Measurements from ENCODE around the gene SOX5.

SOX5 gene

DNA sequence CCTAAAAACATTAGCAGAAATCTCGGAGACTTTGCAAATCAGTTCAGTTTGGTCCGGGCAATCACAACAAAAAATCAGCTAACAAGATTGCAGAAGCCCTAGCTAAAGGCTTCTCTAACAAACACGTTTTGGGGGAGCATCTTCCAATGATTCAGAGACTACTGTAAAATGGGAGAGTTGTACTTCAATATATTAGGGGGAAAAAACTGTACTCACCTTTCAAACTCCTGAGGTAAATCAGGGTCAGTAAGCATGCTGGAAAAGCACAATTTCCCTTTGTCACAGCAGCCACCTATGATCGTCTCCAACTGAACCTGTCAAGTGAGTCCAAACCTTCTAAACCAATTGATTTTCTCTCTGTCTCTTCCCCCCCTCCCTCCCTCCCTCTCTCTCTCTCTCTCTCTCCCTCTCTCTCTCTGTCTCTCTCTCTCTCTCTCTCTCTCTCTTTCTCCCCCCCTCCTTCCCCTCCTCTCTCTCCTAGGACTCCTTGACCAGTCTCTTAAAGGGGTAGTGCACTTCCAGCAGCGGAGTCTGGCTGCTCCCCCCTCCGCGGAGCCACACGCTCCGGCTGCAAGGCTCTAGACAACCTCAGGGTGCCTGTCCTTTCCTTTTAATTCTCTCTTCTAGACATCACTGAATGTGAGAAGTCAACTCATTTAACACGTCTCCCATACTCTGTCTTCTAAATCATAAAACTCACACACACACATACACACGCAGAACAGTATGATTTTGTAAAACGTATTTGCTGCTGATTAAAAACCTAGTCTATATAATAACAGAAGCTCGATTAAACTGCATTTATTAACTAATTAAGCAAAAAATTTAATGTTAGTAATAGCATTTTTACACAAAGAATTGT is at the start of gene SOX5:
Gene SOX5, minus strand, starts transcription at position 323 of the 862 bp plus-strand sequence. Its CDS starts 69 bp downstream, at position 254.
- DNase-seq = peak; percentile 40

DNA sequence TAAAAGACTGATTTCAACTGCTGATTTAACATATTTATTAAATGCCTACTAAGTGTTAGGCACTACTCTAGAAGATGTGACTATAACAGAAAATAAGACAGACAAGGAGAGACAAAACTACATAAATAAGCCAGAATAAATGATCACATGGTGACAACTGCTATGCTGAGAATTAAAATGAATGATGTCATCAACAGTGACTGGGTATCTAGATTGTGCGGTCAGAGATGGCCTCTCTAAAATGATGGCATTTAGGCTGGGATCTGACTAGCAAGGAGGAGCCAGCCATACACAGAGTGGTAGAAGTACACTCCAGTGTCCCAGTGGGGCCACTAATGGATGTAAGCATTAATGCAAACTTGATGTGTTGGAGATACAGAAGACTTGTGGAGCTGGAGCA is 37.6 kb upstream of the SOX5 start:
- DNase-seq = peak; percentile 35

DNA sequence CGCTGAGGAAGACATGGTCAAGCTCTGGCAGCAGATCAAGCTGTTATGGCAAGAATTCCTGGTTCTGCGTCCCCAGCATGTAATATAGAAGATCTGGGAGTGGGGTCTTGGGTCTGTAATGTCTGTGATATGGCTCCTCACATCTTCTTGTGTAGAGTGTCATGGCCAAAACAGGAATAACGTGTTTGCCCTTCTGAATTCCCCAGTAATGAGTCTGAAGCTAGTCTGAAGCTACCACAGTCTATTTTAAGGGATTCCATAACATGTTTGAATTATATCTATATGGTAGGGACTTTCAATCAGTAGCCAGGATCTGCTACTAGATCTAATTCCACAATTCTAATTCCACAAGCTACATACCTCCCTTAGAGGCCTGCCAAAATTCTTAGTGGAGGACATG is 31.4 kb upstream of the SOX5 start:
- no peak for DNase-seq

DNA sequence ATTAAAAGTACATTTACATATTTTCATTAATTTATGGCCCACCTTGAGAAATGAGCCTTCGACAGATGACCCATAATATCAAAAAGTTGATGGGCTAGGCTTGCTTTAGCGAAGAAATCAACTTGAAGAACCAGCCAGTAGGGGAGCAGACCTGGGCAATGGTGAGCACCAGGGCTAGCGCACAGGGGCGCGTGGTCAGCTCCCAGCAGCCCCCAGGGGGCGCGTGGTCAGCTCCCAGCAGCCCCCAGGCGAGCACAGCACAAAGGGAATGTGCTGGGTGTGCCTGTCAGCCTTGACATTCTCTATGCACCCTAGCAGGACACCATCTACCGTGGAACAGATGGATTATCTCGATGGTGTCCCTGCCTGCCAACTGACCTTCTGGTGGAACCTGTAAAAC is 15.3 kb upstream of the SOX5 start:
- DNase-seq = no peak

DNA sequence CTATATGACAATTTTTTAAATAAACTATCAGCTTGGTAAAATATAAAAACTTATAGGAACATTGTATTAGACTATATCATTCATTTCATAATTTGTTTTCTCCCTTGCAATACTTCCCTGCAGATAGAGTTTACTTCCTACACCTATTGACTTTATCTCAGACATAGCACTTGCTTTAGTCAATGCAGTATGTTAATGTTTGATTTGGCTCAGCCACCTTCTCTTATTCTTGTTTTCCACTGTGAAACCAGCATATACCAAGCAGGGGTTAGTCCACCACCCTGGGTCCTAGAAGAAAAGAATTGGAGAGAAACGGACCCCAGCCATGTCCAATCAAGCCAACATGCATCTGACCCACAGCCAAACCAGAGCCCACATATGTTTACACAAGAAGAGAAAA is 10.4 kb upstream of the SOX5 start:
- DNase-seq = no peak

DNA sequence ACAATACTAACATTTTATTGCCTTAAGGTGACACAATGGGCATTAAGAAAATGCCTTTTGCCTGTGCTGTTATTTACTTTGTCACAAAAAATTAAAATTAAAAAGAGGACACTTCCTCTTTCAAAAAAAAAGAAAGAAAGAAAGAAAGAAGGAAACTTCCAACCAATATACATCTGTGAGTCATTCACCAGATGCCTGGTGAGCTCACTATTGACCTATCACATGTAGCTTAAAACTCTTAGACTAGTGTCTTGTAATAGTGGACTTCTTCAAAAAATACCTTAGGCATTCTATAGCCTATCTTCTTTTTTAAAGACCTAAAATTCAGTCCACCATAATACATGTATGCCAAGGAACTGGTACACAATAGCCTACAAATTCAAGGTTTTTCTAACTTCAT is 4.9 kb upstream of the SOX5 start:
- peak; percentile 61 for DNase-seq

DNA sequence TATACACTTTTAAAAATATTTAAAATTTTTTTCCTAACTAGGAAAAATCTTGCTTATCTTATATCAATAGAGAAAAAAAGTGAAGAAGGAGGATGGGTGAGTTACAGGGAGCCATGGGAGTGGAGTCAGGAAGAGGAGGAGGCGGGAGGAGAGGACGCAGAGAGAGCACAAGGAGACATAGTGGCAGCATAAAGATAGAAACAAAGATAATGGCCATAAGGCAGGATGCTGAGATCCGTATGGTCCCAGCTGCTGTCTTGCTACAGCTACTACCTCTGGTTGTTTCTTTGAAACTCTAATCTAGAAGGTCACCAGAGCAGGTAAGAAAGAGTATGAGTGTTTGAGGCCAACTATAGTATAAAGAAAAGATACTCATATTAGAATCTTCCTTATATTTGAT is 2.6 kb upstream of the SOX5 start:
- no peak for DNase-seq

DNA sequence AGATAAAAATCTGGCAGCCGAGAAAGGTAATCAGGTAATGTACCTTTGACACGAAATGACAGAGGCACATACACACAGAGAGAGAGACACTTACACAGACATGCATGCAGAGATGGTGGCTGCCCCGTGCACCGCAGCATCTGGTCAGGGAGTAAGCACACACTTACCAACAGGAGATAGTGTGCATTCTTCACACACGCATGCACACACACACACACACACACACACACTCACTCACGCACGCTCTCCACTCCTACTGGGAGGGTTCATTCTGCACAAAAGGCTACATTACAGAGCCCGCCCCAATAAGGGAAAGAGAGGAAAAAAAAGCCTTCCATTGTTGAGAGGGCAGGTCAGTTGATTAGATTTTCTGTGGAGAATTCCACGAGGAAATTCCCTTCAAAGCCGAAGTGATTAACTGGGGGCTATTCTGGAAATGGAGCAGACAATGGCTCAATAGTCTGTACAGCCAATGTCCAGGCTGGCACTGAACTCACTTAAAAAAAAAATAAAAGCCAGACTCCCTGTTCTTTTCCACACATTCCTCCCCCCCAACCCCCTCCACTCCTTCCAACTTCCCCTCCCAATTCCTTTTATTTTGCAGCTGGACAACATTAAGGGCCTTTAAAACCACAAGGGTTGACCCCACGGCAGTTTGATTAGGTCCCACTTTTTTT is 1.4 kb upstream of the SOX5 start:
- DNase-seq = no peak

DNA sequence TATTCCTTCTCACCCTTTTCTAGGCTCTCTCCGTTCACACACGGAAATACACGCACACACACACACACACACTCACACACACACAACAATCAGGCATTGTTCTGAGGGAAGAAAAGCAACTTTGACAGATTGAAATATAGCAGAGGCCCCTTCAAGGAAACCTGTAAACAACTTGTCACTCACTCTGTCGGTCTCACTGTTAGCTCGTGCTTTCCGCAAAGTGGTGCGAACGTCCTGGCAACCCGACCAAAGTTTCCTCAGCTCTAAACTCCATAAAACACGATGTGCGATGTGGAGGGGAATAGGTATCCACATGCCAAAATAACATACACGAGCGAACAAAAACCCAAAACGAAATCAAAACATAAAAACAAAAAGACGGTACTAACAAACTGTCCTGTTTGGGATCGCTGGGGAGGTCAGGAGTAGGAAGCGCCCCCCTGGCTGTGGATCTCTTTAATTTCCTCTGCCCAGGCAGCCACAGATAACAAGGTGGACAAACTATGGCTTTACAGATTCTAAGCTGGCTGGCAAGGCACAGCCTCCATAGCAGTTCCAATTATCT is 822 bp upstream of the SOX5 start:
- DNase-seq = no peak

DNA sequence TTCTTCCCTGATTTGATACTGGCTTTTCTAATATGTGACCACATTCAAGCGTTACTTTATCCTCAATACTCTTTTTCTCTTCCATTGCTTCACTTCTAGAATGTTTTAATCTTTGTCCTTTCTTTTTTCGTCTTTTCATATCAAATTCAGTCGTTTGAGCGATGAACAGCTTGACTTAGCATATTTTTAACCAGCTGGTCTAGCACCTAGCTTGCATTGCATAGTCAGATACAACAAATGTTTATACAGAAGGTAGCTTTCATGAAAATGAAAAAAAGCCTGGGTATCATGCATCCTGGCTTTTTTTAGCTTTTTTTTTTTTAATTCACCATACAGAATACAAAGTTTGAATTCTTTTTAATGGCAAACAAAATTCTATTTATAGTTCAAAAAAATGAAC is 1.2 kb downstream of the SOX5 start:
- DNase-seq = no peak

DNA sequence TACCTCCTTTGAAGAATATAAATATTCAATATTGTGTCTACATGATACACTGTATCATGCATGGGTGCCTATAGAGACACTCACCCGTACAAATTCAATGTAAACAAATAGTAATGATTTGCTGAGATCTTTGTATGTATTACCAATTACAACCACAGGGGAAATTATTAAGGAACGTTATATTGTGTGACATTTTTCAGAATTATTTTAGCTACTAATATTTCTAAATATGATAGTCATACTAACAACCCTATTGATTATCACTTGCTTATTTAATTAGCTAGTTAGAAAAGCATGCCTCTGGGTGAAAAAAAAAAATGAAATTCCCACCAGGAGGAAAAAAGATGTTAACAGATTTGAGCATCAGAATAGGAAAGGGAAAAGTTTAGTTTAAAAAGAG is 2.1 kb downstream of the SOX5 start:
- DNase-seq = no peak

DNA sequence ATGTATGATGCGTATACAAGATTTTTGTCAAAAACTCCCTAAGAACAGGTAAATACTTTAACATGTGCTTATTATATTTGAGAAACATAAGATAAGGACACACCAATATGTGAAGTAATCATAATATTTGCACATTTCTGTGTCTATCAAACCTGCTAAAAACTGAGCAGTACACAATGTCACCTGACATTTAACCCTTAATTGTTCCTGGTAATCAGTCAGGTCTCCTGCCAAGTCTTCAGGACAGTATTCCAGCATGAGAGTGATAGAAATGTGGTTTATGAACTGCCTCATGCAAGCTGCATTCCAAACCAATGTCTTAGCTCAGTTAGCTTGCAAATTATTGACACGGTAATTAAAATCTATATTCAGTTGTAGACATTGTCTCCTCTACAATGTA is 4.2 kb downstream of the SOX5 start:
- no peak for DNase-seq

DNA sequence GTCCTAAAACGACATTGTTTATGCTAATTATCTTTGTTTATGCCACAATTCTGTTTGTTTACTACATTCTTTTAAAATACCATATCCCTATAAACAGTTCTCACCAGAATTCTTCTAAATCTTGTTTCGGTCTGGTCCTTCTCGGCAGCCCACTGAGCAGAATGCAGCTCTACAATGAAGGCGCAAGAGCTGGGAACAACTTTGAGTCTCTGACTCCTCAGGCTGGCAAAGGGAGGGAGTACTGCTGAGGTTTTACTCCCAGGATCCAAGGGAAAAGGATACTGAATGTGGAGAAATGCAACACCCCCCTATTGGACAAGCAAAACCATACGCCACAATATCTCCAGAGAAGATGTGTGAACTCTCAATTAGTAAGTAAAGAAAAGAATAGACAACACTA is 5.4 kb downstream of the SOX5 start:
- no peak for DNase-seq

DNA sequence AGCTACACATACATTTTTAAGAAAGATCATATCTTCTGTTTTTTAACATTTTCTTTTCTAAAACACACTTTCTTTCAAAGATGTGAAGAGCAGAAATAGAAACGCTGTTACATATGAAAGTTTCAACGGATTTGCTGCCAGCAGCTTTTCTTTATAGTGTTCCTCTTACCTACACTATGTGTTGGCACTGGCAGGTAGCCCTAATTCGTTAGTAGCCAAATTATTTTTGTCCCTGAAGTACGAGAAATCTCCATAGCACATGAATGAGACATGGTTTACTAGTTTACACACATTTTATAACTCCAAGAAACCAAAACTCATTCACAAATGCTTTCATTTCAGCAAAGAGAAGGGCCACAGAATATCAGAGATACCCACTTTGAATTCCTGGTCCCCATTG is 6.6 kb downstream of the SOX5 start:
- DNase-seq = no peak

DNA sequence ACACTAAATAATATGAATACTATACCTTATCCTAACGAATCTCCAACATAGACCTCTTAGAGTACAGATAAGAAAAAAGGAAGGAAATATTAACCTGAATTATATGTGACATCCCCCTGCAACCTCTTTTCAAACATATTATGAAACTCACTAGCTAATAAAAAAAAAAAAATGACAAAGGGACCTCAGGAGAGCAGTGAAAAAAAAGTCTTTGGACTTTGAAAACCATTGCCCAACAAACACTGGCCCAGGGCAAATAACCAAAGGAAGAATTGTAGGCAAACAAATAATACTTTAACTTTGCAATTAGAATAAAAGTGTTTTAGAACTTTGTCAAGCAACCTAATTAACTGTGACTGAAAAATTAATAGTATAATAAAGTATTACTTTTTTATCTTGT is 7.7 kb downstream of the SOX5 start:
- no peak for DNase-seq

DNA sequence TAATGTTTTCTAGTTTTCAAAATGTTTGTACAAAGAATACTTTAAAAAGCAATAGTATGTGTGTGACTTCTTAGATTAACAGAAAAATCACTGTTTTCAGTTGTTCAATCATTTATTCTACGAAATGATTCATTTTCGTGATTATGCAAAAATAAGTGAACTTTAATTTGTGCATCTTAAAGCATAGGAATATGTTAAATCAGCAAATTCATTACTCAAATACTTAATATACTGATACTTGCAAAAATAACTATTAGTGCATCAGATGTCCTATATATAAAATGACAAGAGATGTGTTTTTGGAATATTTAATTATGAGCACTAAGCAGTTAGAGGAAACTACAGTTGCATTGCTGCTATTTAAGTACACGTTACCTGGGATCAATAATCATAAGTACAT is 11.0 kb downstream of the SOX5 start:
- DNase-seq = no peak

DNA sequence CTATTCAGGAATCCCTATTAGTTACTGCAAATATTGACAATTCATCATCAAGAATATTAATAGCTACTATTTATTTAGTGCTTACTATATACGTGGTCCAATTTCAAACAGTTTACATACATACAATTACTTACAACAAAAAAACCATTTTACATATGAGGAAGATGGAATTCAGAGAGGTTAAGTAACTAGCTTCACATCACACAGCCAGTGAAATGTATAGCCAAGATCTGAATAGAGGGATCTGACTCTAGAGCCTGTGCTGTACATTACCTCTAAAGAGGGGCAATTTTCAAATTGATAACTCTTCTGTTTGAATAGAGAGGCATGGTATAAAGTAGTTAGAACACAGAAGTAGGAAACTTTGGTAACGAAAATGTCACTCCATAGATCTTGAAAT is 18.3 kb downstream of the SOX5 start:
- DNase-seq = no peak

DNA sequence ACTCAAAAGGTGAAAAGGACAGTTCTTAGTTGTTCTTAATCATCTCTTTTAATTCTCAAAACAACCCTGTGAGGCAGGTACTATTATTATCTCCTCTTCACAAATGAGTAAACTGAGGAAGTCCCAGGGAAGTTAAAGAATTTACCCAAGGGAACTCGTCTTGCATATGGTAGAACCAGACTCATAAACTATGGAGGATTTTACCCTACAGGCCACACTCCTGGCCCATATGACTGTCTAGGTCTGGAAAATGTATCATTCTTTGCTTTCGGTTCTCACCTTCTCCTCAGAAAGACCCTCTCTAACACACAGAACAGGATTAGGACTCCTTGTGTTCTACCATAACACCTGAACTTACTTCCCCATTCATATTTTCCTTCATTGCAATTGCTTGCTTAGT is 18.9 kb downstream of the SOX5 start:
- no peak for DNase-seq

DNA sequence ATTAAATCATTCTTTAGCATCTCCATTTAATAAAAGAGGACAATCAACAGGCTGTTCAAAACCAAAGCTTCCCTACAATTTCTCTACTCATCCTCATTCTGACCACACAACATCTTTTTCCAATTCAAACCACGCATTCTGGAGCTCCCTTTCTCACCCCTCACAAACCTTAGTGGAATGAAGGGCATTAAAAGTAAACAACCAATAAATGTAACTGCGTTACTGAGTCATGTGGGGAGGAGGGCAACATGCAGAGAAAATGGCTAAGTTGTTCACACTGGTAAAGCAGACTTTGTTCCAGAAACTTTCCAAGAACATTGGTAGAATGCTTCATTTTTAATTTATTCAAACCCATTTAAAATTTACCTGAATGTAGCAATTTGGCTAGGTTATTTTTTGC is 19.6 kb downstream of the SOX5 start:
- DNase-seq = no peak

DNA sequence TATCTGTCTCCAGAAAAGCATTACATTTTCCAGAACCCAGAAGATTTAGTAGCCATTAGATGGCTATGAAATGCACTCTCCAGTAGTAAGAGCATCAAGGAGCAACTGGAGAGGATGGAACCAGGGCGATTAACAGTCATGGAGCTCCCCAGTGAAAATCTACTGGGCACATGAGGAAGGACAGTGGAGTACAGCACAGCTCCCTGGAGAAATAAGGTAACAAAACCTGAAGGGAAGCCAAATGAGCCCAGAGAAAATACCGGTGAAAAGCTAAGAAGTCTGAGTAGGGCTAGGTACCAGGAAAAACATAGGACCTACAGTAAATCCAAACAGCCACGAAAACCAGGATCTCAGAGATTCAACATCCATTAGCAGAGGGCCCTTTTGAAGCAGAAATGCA is 21.6 kb downstream of the SOX5 start:
- no peak for DNase-seq

DNA sequence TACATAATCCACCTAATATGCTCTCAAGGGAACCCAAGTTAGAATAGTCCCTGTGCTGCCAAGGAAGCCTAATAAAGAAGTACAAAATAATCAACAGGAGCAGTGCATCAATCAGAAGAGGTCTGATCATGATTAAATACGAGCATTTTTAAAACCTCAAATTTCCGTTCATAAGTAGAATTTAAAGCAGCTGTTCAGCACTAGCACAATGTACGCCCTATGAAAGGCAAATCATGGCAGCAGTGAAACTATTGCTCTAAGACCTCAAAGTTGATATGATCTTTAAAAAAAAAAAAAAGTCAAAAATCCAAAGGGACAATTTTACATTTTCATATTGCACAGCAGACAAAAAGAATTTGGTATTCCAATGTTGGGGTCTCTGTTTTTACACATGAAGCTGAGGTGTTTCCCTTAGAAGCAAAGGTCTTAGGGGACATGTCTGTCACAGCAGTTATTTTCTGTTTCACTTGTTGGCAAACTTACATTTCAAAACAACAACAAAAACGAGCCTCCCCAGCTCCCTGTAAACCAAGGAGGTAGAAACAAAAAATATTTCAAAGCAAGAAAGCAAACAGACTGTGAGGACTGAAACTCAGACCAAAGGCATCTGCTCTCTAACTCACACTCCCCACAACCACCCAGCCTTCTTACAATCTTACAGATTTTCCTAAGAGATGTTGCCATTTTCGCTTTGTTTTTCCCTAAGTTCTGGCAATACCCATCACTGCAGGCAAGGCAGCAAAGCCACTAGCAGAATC is 28.2 kb downstream of the SOX5 start:
- peak; percentile 39 for DNase-seq

DNA sequence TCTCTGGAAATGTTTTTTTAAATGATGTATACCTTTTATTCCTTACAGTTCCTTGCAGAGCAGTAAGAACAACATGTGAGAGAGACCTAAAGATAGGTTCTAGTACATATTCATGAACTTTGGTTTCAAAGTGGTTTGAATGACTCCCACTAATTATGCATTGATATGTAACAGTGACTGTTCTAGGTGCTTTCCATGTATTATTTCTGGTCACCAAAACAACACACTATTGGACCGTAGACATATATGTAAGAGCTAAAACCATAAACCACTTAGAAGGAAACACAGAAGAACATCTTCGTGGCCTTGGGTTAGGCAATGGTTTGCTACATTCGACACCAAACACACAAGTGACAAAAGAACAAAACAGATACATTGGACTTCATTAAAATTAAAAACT is 37.9 kb downstream of the SOX5 start:
- DNase-seq = no peak

DNA sequence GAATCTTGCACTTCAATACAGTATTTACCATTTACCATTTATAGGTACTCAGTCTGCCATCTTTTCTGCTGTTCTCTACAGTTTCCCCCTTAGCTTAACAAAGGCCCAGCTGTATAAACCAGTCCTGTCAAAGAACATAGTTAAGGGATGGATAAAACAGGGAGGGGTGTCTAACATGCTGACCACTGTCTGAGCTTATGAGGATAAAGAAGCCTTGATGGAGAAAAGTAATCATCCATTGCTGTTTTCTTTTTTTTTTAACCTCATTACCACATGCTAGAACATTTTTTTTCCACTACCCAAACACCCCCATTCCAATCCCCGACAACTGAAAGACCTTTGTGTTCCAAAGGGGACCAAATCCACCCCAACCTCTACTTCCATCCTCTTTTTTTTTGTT is 39.9 kb downstream of the SOX5 start:
- DNase-seq = no peak

DNA sequence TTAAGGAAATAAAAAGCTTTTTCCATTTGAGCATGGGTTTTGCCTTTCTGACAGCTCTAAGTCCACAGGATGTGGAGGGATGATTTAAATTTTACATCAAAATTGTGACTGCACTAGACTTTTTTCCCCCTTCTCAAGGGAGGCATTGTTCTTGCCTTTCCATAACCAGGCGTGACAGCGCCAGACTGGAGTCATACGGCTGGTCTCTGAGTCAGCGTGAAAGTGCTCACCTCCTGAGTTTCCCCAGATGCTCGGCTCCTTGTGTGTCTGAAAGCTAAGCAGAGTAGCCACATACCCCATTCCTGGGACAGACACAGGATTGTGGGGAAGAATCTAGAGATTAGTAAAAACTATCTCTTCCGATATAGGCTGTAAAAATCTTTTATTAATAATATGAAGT is 43.1 kb downstream of the SOX5 start:
- no peak for DNase-seq

Data from OCI-M1 (cell line).